ENCODE measurements around the gene SH3PXD2A. TPM values are rescaled to one million over a fixed set of nuclear protein-coding genes. Genes with fewer than 3 reads are reported as not detected.

The SH3PXD2A gene
- total and polyA plus RNA-seq, 12 donors: 5.7 to 34.5 (median 19.2) TPM

DNA sequence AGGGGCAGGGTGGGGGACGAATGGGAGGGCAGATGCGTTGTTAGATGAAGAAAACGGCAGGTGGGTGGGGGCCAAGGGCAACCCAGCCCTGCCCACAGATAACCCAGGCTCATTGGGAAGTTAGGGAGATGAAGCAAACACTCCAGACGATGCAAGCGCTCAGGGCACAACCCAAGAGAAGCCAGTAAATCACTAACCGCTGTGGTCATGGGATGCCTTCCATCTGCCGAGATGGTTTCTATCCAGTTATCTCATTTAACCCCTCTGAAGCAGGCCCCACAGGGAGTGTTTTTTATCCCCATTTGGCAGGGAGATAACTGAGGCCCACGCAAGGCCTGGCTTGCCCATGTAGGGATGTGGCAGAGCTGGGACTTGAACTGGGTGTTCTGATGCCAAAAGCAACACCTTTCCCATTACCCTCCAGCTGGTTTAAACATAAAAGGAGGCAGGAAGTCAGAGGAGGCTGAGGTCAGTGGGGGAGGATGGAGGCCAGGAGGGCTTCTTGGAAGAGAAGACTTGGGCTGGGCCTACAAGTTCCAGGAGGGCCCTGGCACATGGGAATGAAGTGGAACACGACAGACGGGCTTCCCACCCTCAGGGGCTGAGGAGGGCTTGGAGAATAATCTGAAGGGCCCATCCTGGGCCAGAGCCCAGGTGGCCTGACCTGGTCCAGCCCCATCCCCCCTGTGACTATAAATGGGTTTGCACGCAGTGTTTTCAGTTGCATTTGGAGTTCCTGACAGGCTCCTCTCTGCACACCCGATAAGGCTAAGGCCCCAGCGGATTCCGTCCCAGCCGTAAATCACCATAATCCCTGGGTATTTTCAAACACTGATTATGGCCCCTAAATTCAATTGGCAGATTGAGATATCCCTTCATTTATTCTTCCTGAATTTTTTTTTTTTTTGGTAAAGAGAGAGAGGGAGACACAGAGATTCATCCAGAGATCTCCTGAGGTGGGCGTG, 281.0 kb downstream of the SH3PXD2A start:
- Histone ChIP-seq H3K27ac (no peak overlapping the region), H3K4me3 (no peak overlapping the region), H3K27me3 (no peaks in the 10 kb centered on the region), H3K9me3 (replicated peaks in 1 of 3) (no peaks in the 10 kb centered on the region), H3K4me1 (replicated peaks in 1 of 2) (no peaks in the 10 kb centered on the region), H3K36me3 (replicated peaks in 1 of 2) (no peaks in the 10 kb centered on the region)
- intact Hi-C loops (cut with DNase I): no loop called here
- no peak for DNase-seq
- TF ChIP-seq POLR2A (IDR thresholded peaks at IDR 0.05): no peak
- TF ChIP-seq, protein P1, sequence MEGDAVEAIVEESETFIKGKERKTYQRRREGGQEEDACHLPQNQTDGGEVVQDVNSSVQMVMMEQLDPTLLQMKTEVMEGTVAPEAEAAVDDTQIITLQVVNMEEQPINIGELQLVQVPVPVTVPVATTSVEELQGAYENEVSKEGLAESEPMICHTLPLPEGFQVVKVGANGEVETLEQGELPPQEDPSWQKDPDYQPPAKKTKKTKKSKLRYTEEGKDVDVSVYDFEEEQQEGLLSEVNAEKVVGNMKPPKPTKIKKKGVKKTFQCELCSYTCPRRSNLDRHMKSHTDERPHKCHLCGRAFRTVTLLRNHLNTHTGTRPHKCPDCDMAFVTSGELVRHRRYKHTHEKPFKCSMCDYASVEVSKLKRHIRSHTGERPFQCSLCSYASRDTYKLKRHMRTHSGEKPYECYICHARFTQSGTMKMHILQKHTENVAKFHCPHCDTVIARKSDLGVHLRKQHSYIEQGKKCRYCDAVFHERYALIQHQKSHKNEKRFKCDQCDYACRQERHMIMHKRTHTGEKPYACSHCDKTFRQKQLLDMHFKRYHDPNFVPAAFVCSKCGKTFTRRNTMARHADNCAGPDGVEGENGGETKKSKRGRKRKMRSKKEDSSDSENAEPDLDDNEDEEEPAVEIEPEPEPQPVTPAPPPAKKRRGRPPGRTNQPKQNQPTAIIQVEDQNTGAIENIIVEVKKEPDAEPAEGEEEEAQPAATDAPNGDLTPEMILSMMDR (IDR thresholded peaks at IDR 0.05): no peak
- WGBS, 4 donors: 86 to 89% (median 87%) methylated on average over 14 to 16 of the region's 16 CpGs

DNA sequence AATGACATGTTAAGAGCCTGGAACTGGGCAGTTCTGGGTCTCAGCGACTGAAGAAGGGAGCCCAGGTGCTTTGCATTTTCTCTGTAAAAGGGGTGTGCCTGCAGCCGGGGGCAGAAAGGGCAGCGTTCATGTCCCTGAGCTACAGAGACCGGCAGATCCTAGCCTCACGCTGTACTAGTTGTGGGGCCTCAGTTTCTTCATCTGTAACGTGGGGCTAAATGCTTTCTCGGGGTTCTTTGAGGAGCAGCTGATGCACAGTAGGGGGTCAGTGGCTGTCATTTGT, 282.2 kb downstream of the SH3PXD2A start:
- Histone ChIP-seq H3K27ac (no peak overlapping the region), H3K4me1 (replicated peaks in 1 of 2) (no peaks in the 10 kb centered on the region), H3K4me3 (no peak overlapping the region), H3K9me3 (replicated peaks in 1 of 3) (no peaks in the 10 kb centered on the region), H3K36me3 (replicated peaks in 1 of 2) (no peaks in the 10 kb centered on the region), H3K27me3 (no peaks in the 10 kb centered on the region)
- DNase-seq: no peak
- intact Hi-C loops (cut with DNase I): no loop called here
- TF ChIP-seq, protein P1 (IDR thresholded peaks at IDR 0.05): no peak
- TF ChIP-seq POLR2A (IDR thresholded peaks at IDR 0.05): no peak
- whole genome bisulfite sequencing, 4 donors: 88 to 94% (median 89%) methylated on average over 7 of the region's 7 CpGs

DNA sequence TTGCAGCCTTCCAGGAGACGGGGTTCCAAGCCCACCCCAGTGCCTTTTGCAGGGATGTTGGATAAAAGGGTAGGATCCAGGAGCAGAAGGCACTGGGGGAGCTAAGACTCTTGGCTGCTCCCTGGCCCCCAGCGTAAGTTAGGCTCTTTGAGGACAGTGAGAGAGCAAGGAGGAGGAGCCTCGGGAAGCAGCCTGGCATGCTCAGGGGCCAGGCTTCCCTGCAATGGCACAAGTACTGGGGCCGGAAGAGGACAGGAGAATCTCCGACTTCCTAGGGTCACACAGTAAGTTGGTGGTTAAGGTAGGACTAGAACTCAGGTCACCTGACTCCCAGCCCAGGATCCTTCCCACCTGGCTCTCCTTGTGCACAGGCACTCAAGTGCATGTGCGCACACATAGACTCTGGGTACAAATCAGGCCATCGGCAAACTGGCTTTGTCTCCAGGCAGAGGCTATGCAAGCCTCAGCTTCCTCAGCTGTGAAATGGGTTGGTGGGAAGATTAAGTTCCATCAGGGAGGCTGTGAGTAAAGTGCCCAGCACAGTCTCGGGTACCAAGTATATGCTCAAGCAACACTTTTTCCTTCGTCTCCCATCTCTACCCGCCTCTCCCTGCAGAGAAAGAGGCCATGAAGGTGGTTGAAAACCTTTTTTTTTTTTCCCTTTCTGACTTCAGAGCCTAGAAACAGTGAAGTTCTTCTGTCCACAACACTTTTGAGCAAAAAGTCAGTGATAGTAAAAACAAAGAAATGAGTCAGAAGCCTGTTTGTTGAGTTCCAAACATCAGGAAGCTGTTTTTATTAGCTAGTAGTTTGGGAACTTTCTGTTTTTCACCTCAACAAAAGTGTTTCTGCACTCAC, 282.8 kb downstream of the SH3PXD2A start:
- intact Hi-C loops (cut with DNase I): no loop called here
- no peak for DNase-seq
- WGBS, 4 donors: 79 to 87% (median 84%) methylated on average over 9 to 10 of the region's 10 CpGs
- no peaks in the 10 kb centered on the region for H3K27me3 ChIP-seq
- TF ChIP-seq, protein P1 (IDR thresholded peaks at IDR 0.05): no peak
- no peaks in the 10 kb centered on the region for H3K9me3 ChIP-seq (replicated peaks in 1 of 3)
- H3K4me3 ChIP-seq: no peak overlapping the region
- H3K4me1 ChIP-seq (replicated peaks in 1 of 2): no peaks in the 10 kb centered on the region
- no peaks in the 10 kb centered on the region for H3K36me3 ChIP-seq (replicated peaks in 1 of 2)
- H3K27ac ChIP-seq: no peak overlapping the region

DNA sequence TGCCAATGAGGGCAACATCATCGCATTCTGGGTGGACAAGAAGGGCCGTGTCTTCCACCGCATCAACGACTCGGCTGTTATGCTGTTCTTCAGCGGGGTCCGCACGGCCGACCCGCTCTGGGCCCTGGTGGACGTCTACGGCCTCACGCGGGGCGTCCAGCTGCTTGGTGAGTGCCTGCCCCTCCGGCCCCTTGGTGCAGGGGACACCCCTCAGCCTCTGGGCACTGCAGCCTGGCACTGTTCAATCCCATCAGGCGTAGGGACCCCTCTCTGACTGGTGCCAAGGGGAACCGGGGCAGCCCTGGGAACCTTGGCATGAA, 283.8 kb downstream of the SH3PXD2A start:
- Histone ChIP-seq H3K27me3 (no peaks in the 10 kb centered on the region), H3K4me3 (no peak overlapping the region), H3K9me3 (replicated peaks in 1 of 3) (no peaks in the 10 kb centered on the region), H3K27ac (no peak overlapping the region), H3K36me3 (replicated peaks in 1 of 2) (no peaks in the 10 kb centered on the region), H3K4me1 (replicated peaks in 1 of 2) (no peaks in the 10 kb centered on the region)
- 91 to 95% (median 94%) methylated on average over 8 to 18 of the region's 18 CpGs for WGBS, 4 donors
- no peak for DNase-seq
- TF ChIP-seq, protein P1 (IDR thresholded peaks at IDR 0.05): no peak
- TF ChIP-seq POLR2A (IDR thresholded peaks at IDR 0.05): no peak
- intact Hi-C loops (cut with DNase I): no loop called here

Measured in adrenal gland (tissue), 12 donors.